Measurements from ENCODE around the gene TNFRSF13B.

- peak; percentile 81 for TF ChIP-seq CTCF (IDR thresholded peaks at IDR 0.05; ENCODE audit: low read depth, low read length)
- TF ChIP-seq EZH2phosphoT487 (IDR thresholded peaks at IDR 0.05; ENCODE audit: low read depth), result no peak
These were observed 30.1 kb upstream of the TNFRSF13B start for GRCh38 chr17:17001874-17002520.

All from OCI-LY3 (cell line).